Fibroblast of lung (primary cell): ENCODE measurements around the gene PPP1R1A. TPM values are rescaled to one million over a fixed set of nuclear protein-coding genes. Genes with fewer than 3 reads are reported as not detected.

ENCODE experiments used
- DNase-seq, 2 donors: peaks; one replicate each; pipeline versions ENCODE4 v3.0.0 to v3.0.0-alpha.2; 2010; ENCODE audit warnings: low read depth in 2 of 2
- H2AFZ ChIP-seq: 2 replicates; pipeline ENCODE4 v1.5.1; 2012; ENCODE audit warnings: low read length, control low read depth, inconsistent platforms
- H3K27ac ChIP-seq: 2 replicates; pipeline ENCODE4 v1.5.1; 2011; ENCODE audit warnings: low read length, control low read depth; ENCODE audit not compliant: insufficient read depth
- H3K27me3 ChIP-seq: 2 replicates; pipeline ENCODE4 v1.5.1; 2011; ENCODE audit warnings: mild to moderate bottlenecking, low read length; ENCODE audit not compliant: control insufficient read depth, insufficient read depth
- H3K36me3 ChIP-seq: 2 replicates; pipeline ENCODE4 v1.5.1; 2011; ENCODE audit warnings: low read length; ENCODE audit not compliant: control insufficient read depth, insufficient read depth
- H3K4me1 ChIP-seq: 2 replicates; pipeline ENCODE4 v1.5.1; 2011; ENCODE audit warnings: low read length; ENCODE audit not compliant: control insufficient read depth, insufficient read depth; ENCODE audit errors: extremely low read depth
- H3K4me2 ChIP-seq: 2 replicates; pipeline ENCODE4 v1.5.1; 2011; ENCODE audit warnings: low read length, control low read depth; ENCODE audit not compliant: insufficient read depth; ENCODE audit errors: extremely low read depth
- H3K4me3 ChIP-seq, 4 experiments: fragments of 200-600 bp in 1 of 4; sonication (generic) in 1 of 4; replicated peaks in 1 of 4; 2 replicates each; pipeline ENCODE4 v1.5.1; 2011 to 2016; ENCODE audit warnings: low read length in 4 of 4, low read depth in 3 of 4, mild to moderate bottlenecking in 3 of 4, control low read depth in 2 of 4, inconsistent platforms in 1 of 4, mixed read lengths in 1 of 4; ENCODE audit not compliant: insufficient read depth in 1 of 4; ENCODE audit errors: control extremely low read depth in 1 of 4
- H3K79me2 ChIP-seq: 2 replicates; pipeline ENCODE4 v1.5.1; 2012; ENCODE audit warnings: mild to moderate bottlenecking, low read length, inconsistent platforms; ENCODE audit not compliant: control insufficient read depth, insufficient read depth
- H3K9ac ChIP-seq: 2 replicates; pipeline ENCODE4 v1.5.1; 2011; ENCODE audit warnings: mild to moderate bottlenecking, low read length, control low read depth; ENCODE audit not compliant: insufficient read depth
- H3K9me3 ChIP-seq: 2 replicates; pipeline ENCODE4 v1.5.1; 2012; ENCODE audit warnings: low read depth, low read length; ENCODE audit not compliant: control insufficient read depth, insufficient read depth
- H4K20me1 ChIP-seq: 2 replicates; pipeline ENCODE4 v1.5.1; 2011; ENCODE audit warnings: low read length; ENCODE audit not compliant: control insufficient read depth, insufficient read depth; ENCODE audit errors: extremely low read depth
- EZH2 ChIP-seq: IDR thresholded peaks from 2 replicates; pipeline ENCODE4 v1.5.1; 2012; ENCODE audit warnings: low read length, control low read depth, mild to moderate bottlenecking; ENCODE audit errors: missing control alignments
- polyA plus RNA-seq, 2 donors: library from polyadenylated mRNA; depleted of rRNA in 1 of 2; stranded (reverse) in 1 of 2; unstranded in 1 of 2; fragments of >200 nt; gene quantifications; 2 replicates each; pipeline ENCODE4 v1.2.1, GENCODE V29; 2011 to 2012; ENCODE audit warnings: missing spikeins in 1 of 2
- total RNA-seq: library from RNA; depleted of rRNA; stranded (reverse); fragments of >200 nt; gene quantifications from 2 replicates; pipeline ENCODE4 v1.2.1, GENCODE V29; 2014
- TF ChIP-seq, protein P1 (sequence below), 2 donors: IDR thresholded peaks in 1 of 2; conservative IDR thresholded peaks in 1 of 2; 1 replicate in 1 of 2; 2 replicates in 1 of 2; pipeline ENCODE4 v1.5.1; 2011 to 2012; ENCODE audit warnings: low read length in 2 of 2, control low read depth in 1 of 2, inconsistent platforms in 1 of 2, low read depth in 1 of 2, mild to moderate bottlenecking in 1 of 2

The PPP1R1A gene
- total and polyA plus RNA-seq, 2 donors (not counting 1 experiment from before 2014, with no cell fraction given): not detected

DNA sequence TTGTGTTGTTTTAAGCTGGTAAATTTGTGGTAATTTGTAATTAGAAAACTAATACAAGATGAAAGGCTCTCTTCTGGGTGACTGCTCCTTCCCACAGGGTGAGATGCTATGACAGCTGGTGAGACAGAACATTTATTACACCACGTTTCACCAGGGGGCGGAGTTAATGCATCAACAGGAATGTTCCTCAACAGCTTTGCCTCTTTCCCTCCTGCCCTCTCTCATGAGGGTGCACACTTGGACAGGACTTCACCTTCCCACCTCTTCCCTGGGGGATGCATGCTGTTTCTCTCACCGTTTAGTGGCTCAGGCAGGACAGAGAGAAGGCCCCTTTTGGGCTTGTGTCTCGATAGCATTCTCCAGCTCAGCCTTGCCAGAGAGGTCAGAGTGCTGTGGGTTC is 13.4 kb upstream of the PPP1R1A start:
- Histone ChIP-seq H4K20me1 (no peaks in the 10 kb centered on the region), H2AFZ (no peak overlapping the region), H3K27ac (no peak overlapping the region), H3K4me1 (no peaks in the 10 kb centered on the region), H3K79me2 (no peaks in the 10 kb centered on the region), H3K4me2 (no peak overlapping the region), H3K9me3 (no peaks in the 10 kb centered on the region), H3K4me3 (no peak overlapping the region), H3K9ac (no peak overlapping the region), H3K36me3 (no peaks in the 10 kb centered on the region), H3K27me3 (no peaks in the 10 kb centered on the region)
- TF ChIP-seq EZH2: no peak
- TF ChIP-seq, protein P1, sequence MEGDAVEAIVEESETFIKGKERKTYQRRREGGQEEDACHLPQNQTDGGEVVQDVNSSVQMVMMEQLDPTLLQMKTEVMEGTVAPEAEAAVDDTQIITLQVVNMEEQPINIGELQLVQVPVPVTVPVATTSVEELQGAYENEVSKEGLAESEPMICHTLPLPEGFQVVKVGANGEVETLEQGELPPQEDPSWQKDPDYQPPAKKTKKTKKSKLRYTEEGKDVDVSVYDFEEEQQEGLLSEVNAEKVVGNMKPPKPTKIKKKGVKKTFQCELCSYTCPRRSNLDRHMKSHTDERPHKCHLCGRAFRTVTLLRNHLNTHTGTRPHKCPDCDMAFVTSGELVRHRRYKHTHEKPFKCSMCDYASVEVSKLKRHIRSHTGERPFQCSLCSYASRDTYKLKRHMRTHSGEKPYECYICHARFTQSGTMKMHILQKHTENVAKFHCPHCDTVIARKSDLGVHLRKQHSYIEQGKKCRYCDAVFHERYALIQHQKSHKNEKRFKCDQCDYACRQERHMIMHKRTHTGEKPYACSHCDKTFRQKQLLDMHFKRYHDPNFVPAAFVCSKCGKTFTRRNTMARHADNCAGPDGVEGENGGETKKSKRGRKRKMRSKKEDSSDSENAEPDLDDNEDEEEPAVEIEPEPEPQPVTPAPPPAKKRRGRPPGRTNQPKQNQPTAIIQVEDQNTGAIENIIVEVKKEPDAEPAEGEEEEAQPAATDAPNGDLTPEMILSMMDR (conservative IDR thresholded peaks at IDR 0.05 in 1 of 2, IDR thresholded peaks at IDR 0.05 in 1 of 2; ENCODE audit: low read depth in 1 of 2, low read length in 2 of 2): no peak
- no peak for DNase-seq

DNA sequence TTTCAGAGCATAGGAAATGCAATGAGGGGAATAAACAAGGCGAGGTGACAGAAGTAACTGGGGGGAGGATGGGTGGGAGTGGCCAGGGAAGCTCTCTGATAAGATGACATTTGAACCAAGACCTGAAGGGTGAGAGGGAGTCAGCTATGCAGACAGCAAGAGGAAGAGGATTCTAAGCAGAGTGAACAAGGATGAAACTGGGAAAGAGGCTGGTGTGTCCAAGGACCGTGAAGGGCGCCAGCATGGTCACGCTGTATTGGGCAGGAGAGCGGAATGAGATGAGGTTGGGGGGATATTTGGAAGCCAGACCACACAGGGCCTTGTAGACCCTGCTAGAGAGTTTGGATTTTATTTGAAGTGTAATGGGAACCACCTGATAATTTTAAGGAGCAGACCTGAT is 10.5 kb upstream of the PPP1R1A start:
- Histone ChIP-seq H3K27ac (no peak overlapping the region), H3K4me1 (no peaks in the 10 kb centered on the region), H3K9ac (no peak overlapping the region), H4K20me1 (no peaks in the 10 kb centered on the region), H3K9me3 (no peaks in the 10 kb centered on the region), H2AFZ (no peak overlapping the region), H3K4me2 (no peak overlapping the region), H3K4me3 (no peak overlapping the region), H3K27me3 (no peaks in the 10 kb centered on the region), H3K36me3 (no peaks in the 10 kb centered on the region), H3K79me2 (no peaks in the 10 kb centered on the region)
- no peak for DNase-seq
- no peak for TF ChIP-seq EZH2
- TF ChIP-seq, protein P1 (conservative IDR thresholded peaks at IDR 0.05 in 1 of 2, IDR thresholded peaks at IDR 0.05 in 1 of 2; ENCODE audit: low read depth in 1 of 2, low read length in 2 of 2): no peak

DNA sequence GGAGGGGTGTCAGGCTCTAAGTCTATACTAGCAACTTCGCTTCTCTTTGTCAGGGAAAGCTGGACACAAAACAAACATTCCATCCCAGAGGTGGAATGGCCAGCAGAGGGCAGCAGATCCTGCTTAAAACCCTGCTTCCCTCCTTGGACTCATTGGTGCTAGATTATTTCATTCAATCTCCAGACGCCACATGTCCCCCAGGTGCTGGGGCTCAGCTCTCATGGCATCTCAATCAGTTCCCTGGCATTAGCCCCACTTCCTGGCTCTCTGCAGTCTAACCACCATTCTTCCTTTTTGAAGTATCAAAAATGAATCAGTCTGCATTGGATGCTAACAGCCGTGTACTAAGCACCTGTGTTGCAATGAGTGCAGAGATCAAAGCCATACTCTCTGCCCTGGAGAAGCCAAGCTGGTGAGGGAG is 8.1 kb upstream of the PPP1R1A start:
- Histone ChIP-seq H3K9ac (no peak overlapping the region), H3K27ac (no peak overlapping the region), H3K9me3 (no peaks in the 10 kb centered on the region), H3K4me3 (no peak overlapping the region), H3K4me1 (no peaks in the 10 kb centered on the region), H3K4me2 (no peak overlapping the region), H3K36me3 (no peaks in the 10 kb centered on the region), H4K20me1 (no peaks in the 10 kb centered on the region), H2AFZ (no peak overlapping the region), H3K79me2 (no peaks in the 10 kb centered on the region), H3K27me3 (peaks cover 3% of the 10 kb centered on the region)
- TF ChIP-seq EZH2: no peak
- TF ChIP-seq, protein P1 (conservative IDR thresholded peaks at IDR 0.05 in 1 of 2, IDR thresholded peaks at IDR 0.05 in 1 of 2; ENCODE audit: low read depth in 1 of 2, low read length in 2 of 2): peak; percentile 80 to 95
- peak; percentile 41 to 60 for DNase-seq
